Activated T-helper 1 cell treated with Interleukin-2 at 50 U/mL for 16 hours (primary cell): ENCODE results near the gene KLF17.

ENCODE experiments used
- DNase-seq: peaks from one replicate; pipeline ENCODE4 v3.0.0-alpha.2; 2020; ENCODE audit warnings: low read depth

Gene KLF17, protein sequence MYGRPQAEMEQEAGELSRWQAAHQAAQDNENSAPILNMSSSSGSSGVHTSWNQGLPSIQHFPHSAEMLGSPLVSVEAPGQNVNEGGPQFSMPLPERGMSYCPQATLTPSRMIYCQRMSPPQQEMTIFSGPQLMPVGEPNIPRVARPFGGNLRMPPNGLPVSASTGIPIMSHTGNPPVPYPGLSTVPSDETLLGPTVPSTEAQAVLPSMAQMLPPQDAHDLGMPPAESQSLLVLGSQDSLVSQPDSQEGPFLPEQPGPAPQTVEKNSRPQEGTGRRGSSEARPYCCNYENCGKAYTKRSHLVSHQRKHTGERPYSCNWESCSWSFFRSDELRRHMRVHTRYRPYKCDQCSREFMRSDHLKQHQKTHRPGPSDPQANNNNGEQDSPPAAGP

DNA sequence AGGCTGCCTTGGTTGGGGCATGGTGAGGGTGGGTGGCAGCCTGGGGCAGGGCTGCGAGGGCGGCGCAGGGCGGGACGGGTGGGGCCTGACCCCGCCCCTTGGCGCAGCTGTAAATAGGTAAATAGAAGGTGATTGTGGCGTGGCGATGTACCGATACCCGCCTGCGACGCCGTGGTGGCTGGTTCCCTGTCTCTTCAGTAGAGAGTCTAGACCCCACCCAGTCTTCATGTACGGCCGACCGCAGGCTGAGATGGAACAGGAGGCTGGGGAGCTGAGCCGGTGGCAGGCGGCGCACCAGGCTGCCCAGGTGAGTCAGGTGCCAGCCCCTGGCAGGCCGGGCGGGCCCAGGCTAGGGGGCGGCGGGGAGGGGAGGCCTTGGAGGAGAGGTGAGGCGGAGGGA, at the start of gene KLF17:
Gene KLF17 (plus strand): TSS at position 140 of the 400 bp plus-strand sequence. CDS start 87 bp downstream, at position 227.
- DNase-seq, result no peak

DNA sequence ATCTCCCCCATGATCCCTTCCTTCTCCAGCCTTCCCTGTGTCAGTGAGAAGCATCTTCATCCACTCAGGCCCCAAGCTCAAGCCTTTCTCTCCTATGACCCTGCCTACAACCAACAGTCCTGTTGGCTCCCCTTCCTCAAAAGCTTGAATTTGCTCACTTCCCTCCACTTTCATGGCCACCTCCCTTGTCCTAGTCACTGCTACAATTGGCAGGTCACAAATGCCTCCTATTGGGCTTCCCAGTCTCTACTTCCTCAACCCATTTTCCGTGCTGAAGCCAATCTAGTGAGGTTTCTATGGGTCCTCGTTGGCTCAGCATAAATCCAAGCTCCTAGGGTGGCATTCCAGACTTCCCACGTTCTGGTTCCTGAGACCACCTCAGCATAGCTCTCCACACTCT, 47.2 kb upstream of the KLF17 start:
- DNase-seq, result no peak

DNA sequence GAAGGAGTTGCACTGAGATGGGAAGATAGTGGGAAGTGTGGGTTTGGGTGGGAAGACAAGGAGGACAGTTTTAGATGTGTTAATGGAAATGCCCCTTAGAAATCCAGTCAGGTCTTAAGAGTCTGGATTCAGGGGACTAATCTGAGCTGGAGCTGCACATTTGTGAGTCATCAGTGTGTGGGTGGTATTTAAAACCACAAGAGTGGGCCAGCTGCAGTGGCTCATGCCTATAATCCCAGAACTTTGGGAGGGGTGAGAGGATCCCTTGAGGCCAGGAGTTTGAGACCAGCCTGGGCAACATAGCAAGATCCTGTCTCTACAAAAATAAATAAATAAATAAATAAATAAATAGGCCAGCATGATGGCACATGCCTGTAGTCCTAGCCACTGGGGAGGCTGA, 46.4 kb upstream of the KLF17 start:
- DNase-seq, result no peak

DNA sequence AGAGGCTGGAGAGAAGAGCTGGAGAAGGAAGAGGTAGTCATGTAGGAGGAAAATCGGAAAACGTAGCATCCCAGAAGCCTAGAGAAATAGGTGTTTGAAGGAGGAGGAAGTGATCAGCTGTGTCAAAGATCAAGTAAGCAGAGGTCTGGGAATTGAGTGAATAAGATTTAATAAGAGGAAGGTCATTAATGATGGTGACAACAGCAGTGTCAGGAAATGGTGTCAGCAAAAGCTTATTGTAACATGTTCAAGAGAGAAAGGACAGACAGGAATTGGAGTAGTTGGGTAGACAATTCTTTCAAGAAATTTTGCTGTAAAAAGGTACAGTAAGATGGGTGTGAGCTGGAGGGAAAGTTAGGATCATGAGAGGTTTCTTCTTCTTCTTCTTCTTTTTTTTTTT, 45.8 kb upstream of the KLF17 start:
- no peak for DNase-seq

DNA sequence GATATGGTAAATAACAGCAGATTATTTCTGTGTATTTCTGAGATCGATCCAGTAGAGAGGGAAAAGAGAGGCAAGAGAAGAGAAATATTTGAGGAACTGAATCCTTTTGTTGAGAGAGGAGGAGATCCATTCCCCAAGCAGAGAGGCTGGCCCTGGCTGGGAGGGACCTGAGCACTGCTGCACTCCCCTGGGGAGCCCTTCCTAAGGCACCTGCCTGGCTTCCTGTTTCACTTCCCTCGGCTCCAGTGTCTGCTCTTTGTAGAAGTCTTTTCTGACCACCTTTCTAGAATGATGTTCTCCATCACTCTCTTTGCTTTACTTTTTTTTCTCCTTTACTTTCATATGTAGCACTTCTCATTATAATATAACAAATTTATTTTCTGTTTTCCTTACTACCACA, 45.1 kb upstream of the KLF17 start:
- DNase-seq, result no peak

DNA sequence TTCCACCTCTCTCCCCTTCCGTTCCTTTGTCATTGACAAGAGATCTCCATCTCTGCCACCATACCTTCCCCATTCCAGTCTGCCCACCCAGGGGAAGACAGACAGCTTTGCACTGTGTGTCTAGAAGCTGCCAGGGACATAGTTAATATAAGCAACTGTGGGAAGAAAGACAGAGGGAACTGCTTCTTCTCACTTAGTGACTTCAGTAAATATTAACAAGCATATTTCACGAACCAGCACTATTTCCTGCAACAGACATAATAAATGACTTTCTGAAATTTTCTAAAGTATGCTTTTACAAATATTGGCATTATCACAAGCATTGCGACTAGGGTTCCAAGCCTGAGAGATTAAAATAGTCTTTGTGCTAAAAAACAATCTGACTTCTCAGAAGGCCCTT, 44.2 kb upstream of the KLF17 start:
- DNase-seq, result no peak

DNA sequence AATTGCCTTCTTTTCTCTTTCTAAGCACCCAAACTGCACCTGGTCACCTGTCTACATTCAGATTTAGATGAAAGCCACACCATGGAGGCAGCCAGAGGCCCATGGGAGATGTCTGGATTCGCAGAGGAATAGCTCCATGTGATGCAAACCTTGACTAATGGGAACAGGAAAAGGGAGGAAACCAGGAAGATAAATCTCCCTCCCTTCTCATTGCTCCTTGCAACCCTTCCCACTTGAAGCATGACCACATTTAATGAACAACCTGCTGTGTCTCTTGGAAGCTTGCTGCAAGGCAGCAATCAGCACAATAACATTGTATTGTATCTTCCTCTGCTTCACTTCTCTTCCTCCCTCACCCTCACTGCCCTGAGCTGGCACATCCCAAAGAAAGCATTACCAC, 42.6 kb upstream of the KLF17 start:
- DNase-seq, result no peak

DNA sequence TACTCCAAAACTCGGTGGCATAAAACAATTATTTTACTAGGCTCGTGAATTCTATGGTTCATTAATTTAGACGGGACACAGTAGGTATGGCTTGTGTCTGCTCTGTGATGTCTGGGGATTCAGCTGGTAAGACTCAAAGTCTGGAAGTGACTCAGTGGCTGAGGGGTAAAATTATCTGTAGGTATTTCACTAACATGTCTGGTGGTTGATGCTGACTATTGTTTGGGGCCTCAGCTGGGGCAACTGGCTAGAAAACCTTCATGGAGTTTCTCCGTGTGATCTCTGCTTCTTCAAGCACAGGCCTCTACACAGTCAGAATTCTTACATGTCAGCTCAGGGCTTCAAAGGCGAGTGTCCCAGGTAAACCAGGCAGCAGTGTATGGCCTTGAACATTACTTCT, 41.2 kb upstream of the KLF17 start:
- no peak for DNase-seq

DNA sequence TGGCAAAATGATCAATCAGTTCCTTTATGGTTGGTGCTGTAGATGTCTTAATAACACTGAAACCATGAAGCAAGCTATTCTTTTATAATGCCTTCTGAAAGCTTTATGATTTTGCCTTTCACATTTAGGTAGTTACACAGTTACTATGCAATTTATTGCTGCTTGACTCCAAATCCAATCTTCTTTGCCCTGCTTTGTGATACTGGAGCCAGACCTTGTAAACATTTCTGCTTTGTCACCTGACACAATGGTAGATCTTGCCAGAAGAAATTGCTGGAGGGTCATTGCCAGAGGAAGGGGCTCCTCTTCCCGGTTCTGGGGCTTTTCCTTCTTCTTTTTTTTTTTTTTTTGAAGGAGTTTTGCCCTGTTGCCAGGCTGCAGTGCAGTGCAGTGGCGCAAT, 40.5 kb upstream of the KLF17 start:
- no peak for DNase-seq

DNA sequence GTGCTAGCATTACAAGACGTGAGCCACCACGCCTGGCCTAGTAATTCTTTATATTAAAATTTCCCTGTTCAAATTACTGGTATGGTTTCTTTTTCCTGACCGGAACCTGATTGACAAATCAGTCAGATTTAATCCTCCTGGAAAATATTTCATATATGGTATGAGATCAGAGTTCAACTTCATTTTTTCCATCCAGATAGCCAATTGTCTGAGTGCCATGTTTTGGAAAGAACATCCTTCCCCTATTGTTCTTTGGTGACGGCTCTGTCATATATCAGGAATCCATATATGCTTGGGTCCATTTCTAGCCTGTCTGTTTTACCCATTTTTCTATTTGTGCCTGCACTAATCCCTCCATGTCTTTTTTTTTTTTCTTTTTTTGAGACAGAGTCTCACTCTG, 39.1 kb upstream of the KLF17 start:
- no peak for DNase-seq

DNA sequence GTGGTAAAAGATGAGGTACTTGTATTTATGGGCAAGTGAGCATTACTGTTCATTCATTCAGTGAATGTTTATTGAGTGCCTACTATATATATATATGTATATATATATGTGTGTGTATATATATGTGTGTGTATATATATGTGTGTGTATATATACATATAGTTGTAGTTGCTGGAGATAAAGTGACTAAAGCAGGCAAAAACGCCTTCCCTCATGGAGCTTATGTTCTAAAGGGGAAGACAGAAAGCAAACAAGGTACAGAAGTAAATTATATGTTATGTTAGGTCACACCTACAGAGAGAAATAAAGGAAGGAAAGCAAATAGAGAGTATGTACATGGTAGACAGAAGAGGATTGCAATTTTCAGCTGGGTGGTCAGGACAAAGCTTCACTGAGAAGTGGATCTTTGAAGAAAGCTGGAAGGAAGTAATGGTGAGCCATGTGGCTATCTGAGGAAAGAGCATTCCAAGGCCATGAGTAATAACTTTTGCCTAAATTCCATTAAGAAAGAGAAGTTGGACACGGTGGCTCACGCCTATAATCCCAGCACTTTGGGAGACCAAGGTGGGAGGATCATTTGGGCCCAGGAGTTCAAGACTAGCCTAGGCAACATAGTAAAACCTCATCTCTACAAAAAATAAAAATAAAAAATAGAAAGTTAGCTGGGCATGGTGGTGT, 33.5 kb upstream of the KLF17 start:
- DNase-seq, result no peak

DNA sequence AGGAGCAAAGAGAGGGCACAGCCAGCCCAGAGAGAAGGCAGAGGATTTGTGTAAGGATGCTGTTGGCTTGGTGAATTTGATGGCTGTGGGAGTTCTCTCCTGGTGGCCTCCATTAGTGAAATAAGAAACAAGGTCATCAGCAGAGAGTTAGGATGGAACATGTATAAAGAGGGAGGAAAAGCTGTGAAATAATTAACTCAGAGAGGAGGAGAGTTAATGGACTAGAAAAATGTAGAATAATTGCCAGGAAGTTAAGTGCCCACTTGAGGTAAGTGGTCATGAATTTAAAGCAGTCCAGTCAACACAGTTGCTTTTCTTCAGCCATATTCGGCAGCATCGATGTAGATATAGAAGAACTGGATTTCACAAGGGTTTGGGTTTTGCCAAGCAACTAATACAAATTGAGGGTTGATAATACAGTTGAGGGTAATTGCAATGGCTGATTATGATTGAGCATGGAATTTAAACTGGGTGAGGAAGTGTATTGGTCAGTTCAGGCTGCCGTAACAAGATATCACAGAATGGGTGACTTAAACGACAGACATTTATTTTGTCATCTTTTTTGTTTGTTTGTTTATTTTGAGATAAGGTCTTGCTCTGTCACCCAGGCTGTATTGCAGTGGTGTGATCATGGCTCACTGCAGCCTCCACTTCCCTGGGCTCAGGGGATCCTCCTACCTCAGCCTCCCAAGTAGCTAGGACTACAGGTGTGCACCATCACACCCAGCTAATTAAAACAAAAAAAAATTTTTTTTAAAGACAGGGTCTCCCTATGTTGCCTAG, 31.7 kb upstream of the KLF17 start:
- DNase-seq, result no peak

DNA sequence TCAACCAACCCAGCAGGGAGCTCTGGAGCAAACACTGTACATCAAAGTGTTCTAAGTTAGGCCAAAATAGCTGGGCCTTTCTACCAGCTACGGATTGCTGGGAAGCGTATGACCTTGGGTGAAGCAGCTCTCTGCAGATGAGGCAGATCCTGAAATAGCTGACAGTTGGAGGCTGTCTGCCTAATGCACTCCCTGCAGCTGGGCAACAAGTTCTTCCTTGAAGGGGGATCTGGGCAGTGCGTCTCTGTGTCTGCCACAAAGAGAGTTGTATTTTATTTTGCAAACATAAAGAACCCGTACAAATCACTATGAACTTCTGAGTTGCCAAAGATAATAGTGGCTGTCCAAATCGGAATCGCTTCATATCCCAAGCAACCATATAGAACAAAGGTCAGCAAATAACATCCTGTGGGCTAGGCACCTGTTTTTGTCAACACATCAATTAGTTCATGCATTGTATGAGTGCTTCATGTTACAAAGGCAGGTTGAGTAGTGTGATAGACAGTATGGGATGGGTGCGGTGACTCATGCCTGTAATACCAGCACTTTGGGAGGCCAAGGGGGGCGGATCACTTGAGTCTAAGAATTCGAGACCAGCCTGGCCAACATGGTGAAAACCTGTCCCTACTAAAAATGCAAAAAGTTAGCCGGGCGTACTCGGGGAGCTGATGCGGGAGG, 29.1 kb upstream of the KLF17 start:
- DNase-seq, result no peak

DNA sequence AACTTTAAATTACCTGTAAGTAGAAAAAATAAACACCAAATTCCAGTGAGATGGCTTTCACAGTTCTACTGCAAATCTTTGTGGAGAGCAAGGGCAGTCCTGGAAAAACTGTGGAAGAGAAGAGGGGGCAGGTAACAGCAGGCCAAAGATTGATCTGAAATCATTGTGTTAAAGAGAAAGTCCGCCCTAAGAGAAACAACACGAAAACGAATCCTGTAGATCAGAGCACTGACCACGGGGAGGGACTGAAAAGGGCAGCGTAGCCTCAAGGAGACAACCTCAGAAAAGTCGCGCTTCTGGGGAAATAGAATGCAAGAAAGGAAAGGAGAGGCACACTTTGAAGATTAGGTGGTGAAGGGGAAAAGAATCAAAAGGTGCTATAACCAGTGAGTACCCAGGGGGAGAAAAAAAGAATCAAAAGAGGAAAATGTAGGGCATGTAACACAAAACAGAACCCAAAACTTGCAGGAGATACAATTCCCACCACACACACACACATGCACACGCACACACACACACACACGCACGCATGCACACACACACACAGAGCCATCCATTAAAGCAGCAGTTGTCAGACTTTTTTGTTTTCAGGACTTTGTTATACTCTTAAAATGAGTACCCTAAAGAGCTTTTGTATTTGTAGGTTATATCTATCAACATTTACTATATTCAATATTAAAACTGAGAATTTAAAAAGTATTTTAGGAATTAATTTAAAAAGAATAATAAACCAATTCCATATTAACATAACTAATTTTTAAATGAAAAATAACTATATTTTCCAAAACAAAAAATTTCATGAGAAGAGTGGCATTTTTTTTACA, 28.0 kb upstream of the KLF17 start:
- DNase-seq, result no peak

DNA sequence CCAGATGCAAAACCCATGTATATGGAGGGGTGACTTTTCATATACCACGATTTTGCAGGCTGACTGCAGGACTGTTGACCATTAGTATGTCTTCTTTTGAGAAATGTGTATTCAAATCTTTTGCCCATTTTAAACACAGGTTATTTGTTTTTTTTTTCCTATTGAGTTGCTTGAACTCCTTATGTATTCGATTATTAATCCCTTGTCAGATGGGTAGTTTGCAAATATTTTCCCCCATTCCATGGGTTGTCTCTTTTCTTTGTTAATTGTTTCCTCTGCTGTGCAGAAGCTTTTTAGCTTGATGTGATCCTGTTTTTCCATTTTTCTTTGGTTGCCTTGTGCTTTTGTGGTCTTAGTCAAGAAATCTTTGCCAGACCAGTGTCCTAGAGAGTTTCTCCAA, 24.6 kb upstream of the KLF17 start:
- no peak for DNase-seq

DNA sequence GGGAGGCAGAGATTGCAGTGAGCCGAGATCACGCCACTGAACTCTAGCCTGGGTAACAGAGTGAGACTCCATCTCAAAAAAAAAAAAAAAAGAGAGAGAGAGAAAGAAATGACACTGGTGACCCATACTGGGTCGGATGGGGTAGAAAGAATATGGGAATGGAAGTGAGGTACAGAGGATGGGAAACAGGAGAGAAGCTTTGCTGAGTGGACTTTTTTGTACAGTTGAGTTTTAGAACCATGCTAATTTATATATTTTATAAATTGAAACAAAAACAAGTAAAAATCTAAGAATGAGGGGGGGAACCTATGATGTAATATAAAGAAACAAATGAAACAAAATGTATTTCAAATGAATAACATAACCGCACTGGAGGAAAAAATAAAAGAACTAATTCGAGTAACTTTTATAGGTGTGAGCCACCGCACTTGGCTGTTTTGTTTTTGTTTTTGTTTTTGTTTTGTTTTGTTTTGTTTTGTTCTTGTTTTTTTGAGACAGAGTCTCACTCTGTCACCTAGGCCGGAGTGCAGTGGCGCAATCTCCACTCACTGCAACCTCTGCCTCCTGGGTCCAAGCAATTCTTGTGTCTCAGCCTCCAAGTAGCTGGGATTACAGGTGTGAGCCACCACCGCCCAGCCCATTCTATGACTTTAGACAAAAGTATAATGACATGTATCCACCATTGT, 18.3 kb upstream of the KLF17 start:
- DNase-seq, result no peak

DNA sequence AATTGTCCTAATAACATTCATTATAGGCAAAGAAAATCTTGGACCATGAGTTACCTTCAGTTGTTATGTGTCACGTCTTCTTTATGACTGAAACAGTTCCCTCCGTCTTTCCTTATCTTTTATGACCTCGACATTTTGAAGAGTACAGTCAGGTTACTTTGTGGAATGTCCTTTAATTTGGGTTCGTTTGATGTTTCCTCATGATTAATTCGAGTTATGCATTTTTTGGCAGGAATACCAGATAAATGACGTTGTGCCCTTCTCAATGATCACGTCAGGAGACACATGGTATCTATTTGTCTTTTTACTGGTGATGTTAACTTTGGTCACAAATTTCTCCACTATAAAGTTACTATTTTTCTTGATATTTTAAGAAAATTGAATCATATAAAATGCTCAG, 17.3 kb upstream of the KLF17 start:
- no peak for DNase-seq

DNA sequence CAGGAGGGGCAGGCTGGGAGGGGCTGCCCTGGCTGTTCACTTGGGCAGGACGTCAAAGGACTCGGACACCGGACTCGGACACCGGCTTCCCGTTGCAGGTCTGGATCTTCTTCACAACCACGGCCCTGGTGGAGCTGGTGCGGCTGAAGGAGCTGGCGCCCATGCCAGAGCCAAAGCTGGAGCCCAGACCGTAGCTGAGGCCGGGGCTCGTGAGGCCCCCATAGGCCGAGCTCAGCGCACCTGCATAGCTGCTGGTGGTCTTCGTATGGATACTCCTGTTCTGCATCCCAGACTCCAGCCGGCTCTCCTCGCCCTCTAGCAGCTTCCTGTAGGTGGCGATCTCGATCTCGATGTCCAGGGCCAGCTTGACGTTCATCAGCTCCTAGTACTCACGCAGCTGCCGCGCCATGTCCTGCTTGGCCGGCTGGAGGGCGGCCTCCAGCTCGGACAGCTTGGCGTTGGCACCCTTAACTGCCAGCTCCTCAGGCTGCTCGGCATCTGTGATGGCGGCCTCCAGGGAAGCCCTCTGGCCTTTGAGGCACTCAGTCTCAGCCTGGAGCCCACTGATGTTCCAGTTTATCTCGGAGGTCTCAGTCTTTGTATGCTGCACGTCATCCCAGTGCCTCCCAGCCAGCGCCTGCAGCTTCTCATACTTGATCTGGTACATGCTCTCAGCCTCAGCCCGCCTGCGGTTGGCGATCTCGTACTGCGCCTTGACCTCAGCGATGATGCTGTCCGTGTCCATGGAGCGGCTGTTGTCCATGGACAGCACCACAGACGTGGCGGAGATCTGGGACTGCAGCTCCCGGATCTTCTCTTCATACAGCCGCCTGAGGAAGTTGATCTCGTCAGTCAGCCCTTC, 15.1 kb upstream of the KLF17 start:
- no peak for DNase-seq

DNA sequence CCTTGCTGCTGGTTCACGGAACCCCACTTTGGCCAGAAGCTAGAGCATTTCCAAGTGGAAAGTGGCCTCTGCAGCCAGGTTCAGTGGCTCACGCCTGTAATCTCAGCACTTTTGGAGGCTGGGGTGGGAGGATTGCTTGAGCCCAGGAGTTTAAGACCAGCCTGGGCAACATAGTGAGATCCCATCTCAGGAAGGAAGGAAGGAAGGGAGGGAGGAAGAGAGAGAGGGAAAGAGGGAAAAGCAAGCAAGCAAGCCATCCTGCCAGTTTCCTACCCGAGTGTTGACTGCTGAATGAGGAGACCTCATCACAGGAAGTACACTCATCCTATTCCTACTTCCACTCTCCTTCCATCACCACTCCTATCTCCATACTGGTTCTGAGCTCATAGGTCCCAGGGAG, 12.8 kb upstream of the KLF17 start:
- DNase-seq, result no peak

DNA sequence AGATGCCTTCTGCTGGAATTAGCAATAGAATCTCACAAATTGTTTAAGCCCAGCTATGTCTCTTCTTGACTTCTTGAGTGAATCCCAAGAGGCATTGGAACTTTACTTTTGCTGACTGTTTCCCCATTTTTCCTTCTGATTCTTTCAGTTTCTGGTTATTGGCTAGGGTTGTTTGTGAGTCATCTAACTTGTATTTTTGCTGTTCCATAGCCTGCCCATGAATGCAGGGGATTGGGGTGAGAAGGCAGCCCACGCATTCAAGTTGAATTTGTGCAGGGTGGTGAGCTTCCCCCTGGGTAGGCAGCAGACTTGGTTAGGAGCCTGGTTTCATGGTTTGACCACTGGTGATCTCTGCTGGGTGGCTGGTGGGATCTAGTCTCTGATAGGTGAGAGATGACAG, 10.4 kb upstream of the KLF17 start:
- DNase-seq, result no peak
